ENCODE measurements around the gene DGKI.

Gene DGKI

GRCh38 chr7:137791930-137792329, 54.8 kb downstream of the DGKI start:
- DNase-seq (ENCODE audit: insufficient read length, low spot score) (no peak), FAIRE-seq (no peak)

- FAIRE-seq, result no peak
- no peak for DNase-seq (ENCODE audit: insufficient read length, low spot score)
Measured at GRCh38 chr7:137790828-137791227, 55.9 kb downstream of the DGKI start.

- FAIRE-seq, result no peak
- no peak for DNase-seq (ENCODE audit: insufficient read length, low spot score)
Measured at GRCh38 chr7:137789215-137789882, 57.4 kb downstream of the DGKI start.

GRCh38 chr7:137787301-137787976, 59.3 kb downstream of the DGKI start:
- no peak for FAIRE-seq

GRCh38 chr7:137778511-137778910, 68.3 kb downstream of the DGKI start:
- no peak for DNase-seq (ENCODE audit: insufficient read length, low spot score)
- FAIRE-seq, result no peak

More at GRCh38 chr7:137787301-137787976, 59.3 kb downstream of the DGKI start:
- DNase-seq (ENCODE audit: insufficient read length, low spot score), result no peak

GRCh38 chr7:137774793-137775201, 72.0 kb downstream of the DGKI start:
- DNase-seq (ENCODE audit: insufficient read length, low spot score) (no peak), FAIRE-seq (no peak)

- DNase-seq (ENCODE audit: insufficient read length, low spot score) (no peak), FAIRE-seq (no peak)
Measured at GRCh38 chr7:137772748-137773147, 74.0 kb downstream of the DGKI start.

GRCh38 chr7:137772316-137772715, 74.5 kb downstream of the DGKI start:
- no peak for FAIRE-seq
- DNase-seq (ENCODE audit: insufficient read length, low spot score), result no peak

- DNase-seq (ENCODE audit: insufficient read length, low spot score), result no peak
- FAIRE-seq, result no peak
Measured at GRCh38 chr7:137771679-137772078, 75.1 kb downstream of the DGKI start.

- FAIRE-seq (no peak), DNase-seq (ENCODE audit: insufficient read length, low spot score) (no peak)
Measured at GRCh38 chr7:137771273-137771672, 75.5 kb downstream of the DGKI start.

- DNase-seq (ENCODE audit: insufficient read length, low spot score), result no peak
- FAIRE-seq, result no peak
Measured at GRCh38 chr7:137768366-137768765, 78.4 kb downstream of the DGKI start.

- DNase-seq (ENCODE audit: insufficient read length, low spot score) (no peak), FAIRE-seq (no peak)
Measured at GRCh38 chr7:137762334-137762733, 84.4 kb downstream of the DGKI start.

- no peak for FAIRE-seq
- DNase-seq (ENCODE audit: insufficient read length, low spot score), result no peak
Measured at GRCh38 chr7:137760111-137760510, 86.7 kb downstream of the DGKI start.

GRCh38 chr7:137757146-137757925, 89.4 kb downstream of the DGKI start:
- DNase-seq (ENCODE audit: insufficient read length, low spot score), result no peak

GRCh38 chr7:137755846-137756651, 90.7 kb downstream of the DGKI start:
- FAIRE-seq (no peak), DNase-seq (ENCODE audit: insufficient read length, low spot score) (no peak)

More at GRCh38 chr7:137757146-137757925, 89.4 kb downstream of the DGKI start:
- no peak for FAIRE-seq

- no peak for FAIRE-seq
Measured at GRCh38 chr7:137755427-137755826, 91.3 kb downstream of the DGKI start.

GRCh38 chr7:137753948-137754851, 92.6 kb downstream of the DGKI start:
- no peak for DNase-seq (ENCODE audit: insufficient read length, low spot score)
- FAIRE-seq, result no peak

More at GRCh38 chr7:137755427-137755826, 91.3 kb downstream of the DGKI start:
- no peak for DNase-seq (ENCODE audit: insufficient read length, low spot score)

GRCh38 chr7:137753575-137753947, 93.2 kb downstream of the DGKI start:
- DNase-seq (ENCODE audit: insufficient read length, low spot score) (no peak), FAIRE-seq (no peak)

GRCh38 chr7:137753067-137753466, 93.7 kb downstream of the DGKI start:
- DNase-seq (ENCODE audit: insufficient read length, low spot score), result no peak
- FAIRE-seq, result no peak
